ENCODE measurements around the gene NOL9.

The NOL9 gene

GRCh38 chr1:6512908-6513280 is 41.4 kb downstream of the NOL9 start:
- TF ChIP-seq ZFX (IDR thresholded peaks at IDR 0.05) = no peak
- no peak for TF ChIP-seq CTCF (conservative IDR thresholded peaks at IDR 0.05)
- no peak overlapping the region for H3K27ac ChIP-seq

- no peak overlapping the region for H3K27ac ChIP-seq
Measured at GRCh38 chr1:6512245-6512907, 41.9 kb downstream of the NOL9 start.

GRCh38 chr1:6511561-6512244 is 42.6 kb downstream of the NOL9 start:
- TF ChIP-seq ZFX (IDR thresholded peaks at IDR 0.05) = no peak
- no peak for TF ChIP-seq CTCF (conservative IDR thresholded peaks at IDR 0.05)
- H3K27ac ChIP-seq = no peak overlapping the region

More at GRCh38 chr1:6512245-6512907, 41.9 kb downstream of the NOL9 start:
- TF ChIP-seq ZFX (IDR thresholded peaks at IDR 0.05) (no peak), CTCF (conservative IDR thresholded peaks at IDR 0.05) (no peak)

- no peak overlapping the region for H3K27ac ChIP-seq
- TF ChIP-seq ZFX (IDR thresholded peaks at IDR 0.05) = no peak
- TF ChIP-seq CTCF (conservative IDR thresholded peaks at IDR 0.05) = no peak
Measured at GRCh38 chr1:6511056-6511455, 43.3 kb downstream of the NOL9 start.

- no peak overlapping the region for H3K27ac ChIP-seq
- TF ChIP-seq ZFX (IDR thresholded peaks at IDR 0.05) (no peak), CTCF (conservative IDR thresholded peaks at IDR 0.05) (no peak)
Measured at GRCh38 chr1:6510493-6510892, 43.8 kb downstream of the NOL9 start.

GRCh38 chr1:6509919-6510291 is 44.4 kb downstream of the NOL9 start:
- TF ChIP-seq CTCF (conservative IDR thresholded peaks at IDR 0.05) (no peak), ZFX (IDR thresholded peaks at IDR 0.05) (no peak)
- no peak overlapping the region for H3K27ac ChIP-seq

- H3K27ac ChIP-seq = no peak overlapping the region
- TF ChIP-seq CTCF (conservative IDR thresholded peaks at IDR 0.05) (no peak), ZFX (IDR thresholded peaks at IDR 0.05) (no peak)
Measured at GRCh38 chr1:6509220-6509918, 44.9 kb downstream of the NOL9 start.
